ENCODE data around the gene RALGAPA2. TPM values are rescaled to one million over a fixed set of nuclear protein-coding genes. Genes with fewer than 3 reads are reported as not detected.

Gene RALGAPA2
- total RNA-seq, 2 experiments from 2014 or later, result 21.2 to 21.9 TPM

- H3K9me3 ChIP-seq (ENCODE audit: control insufficient read depth in 1 of 2, insufficient read depth in 1 of 2, low read length in 2 of 2), result no peaks in the 10 kb centered on the region
- Mint-ChIP-seq H3K27ac (no peak overlapping the region), H3K4me3 (no peak overlapping the region), H3K9me3 (no peaks in the 10 kb centered on the region), H3K27me3 (no peaks in the 10 kb centered on the region), H3K4me1 (ENCODE audit: low read depth) (no peaks in the 10 kb centered on the region), H3K36me3 (ENCODE audit: low read depth) (peaks cover 39% of the 10 kb centered on the region)
- CTCF ChIA-PET, result no interaction called here
- ATAC-seq (ENCODE audit: poor library complexity), result no peak
- DNase-seq, result no peak
- intact Hi-C loops (cut with DNase I, micrococcal nuclease), result no loop called here
- no peak overlapping the region for H3K27ac ChIP-seq (ENCODE audit: low read depth in 1 of 2, low read length in 2 of 2)
- H3K4me1 ChIP-seq (ENCODE audit: insufficient read depth, low read length), result no peaks in the 10 kb centered on the region
- no peaks in the 10 kb centered on the region for H3K27me3 ChIP-seq (ENCODE audit: control insufficient read depth in 1 of 2, insufficient read depth in 2 of 2, low read length in 2 of 2)
- no peak for TF ChIP-seq CTCF (IDR thresholded peaks at IDR 0.05)
- POLR2A ChIA-PET, result no interaction called here
- H3K4me3 ChIP-seq (ENCODE audit: low read length), result no peak overlapping the region
- H3K36me3 ChIP-seq (ENCODE audit: insufficient read depth, low read length), result no peaks in the 10 kb centered on the region
These were observed 284.4 kb downstream of the RALGAPA2 start for GRCh38 chr20:20428067-20428466.

GRCh38 chr20:20427227-20427864, 285.1 kb downstream of the RALGAPA2 start:
- H3K9me3 ChIP-seq (ENCODE audit: control insufficient read depth in 1 of 2, insufficient read depth in 1 of 2, low read length in 2 of 2), result no peaks in the 10 kb centered on the region
- H3K36me3 ChIP-seq (ENCODE audit: insufficient read depth, low read length), result no peaks in the 10 kb centered on the region
- Mint-ChIP-seq H3K27me3 (no peaks in the 10 kb centered on the region), H3K36me3 (ENCODE audit: low read depth) (peaks cover 40% of the 10 kb centered on the region), H3K27ac (no peak overlapping the region), H3K9me3 (no peaks in the 10 kb centered on the region), H3K4me3 (no peak overlapping the region), H3K4me1 (ENCODE audit: low read depth) (no peaks in the 10 kb centered on the region)
- no peak overlapping the region for H3K27ac ChIP-seq (ENCODE audit: low read depth in 1 of 2, low read length in 2 of 2)
- ATAC-seq (ENCODE audit: poor library complexity) (no peak), DNase-seq (no peak)
- H3K27me3 ChIP-seq (ENCODE audit: control insufficient read depth in 1 of 2, insufficient read depth in 2 of 2, low read length in 2 of 2), result no peaks in the 10 kb centered on the region
- intact Hi-C loops (cut with DNase I, micrococcal nuclease), result no loop called here
- no peaks in the 10 kb centered on the region for H3K4me1 ChIP-seq (ENCODE audit: insufficient read depth, low read length)
- CTCF ChIA-PET, result no interaction called here
- no peak for TF ChIP-seq CTCF (IDR thresholded peaks at IDR 0.05)
- POLR2A ChIA-PET, result no interaction called here
- H3K4me3 ChIP-seq (ENCODE audit: low read length), result no peak overlapping the region

- H3K4me3 Mint-ChIP-seq, result no peak overlapping the region
- ATAC-seq (ENCODE audit: poor library complexity) (no peak), DNase-seq (no peak)
- H3K36me3 ChIP-seq (ENCODE audit: insufficient read depth, low read length), result no peaks in the 10 kb centered on the region
- peaks cover 38% of the 10 kb centered on the region for H3K36me3 Mint-ChIP-seq (ENCODE audit: low read depth)
- POLR2A ChIA-PET, result no interaction called here
- no peak for TF ChIP-seq CTCF (IDR thresholded peaks at IDR 0.05)
- H3K4me1 Mint-ChIP-seq (ENCODE audit: low read depth), result no peaks in the 10 kb centered on the region
- intact Hi-C loops (cut with DNase I, micrococcal nuclease), result no loop called here
- H3K9me3 Mint-ChIP-seq, result no peaks in the 10 kb centered on the region
- H3K4me3 ChIP-seq (ENCODE audit: low read length), result no peak overlapping the region
- H3K27ac Mint-ChIP-seq, result no peak overlapping the region
- no peaks in the 10 kb centered on the region for H3K9me3 ChIP-seq (ENCODE audit: control insufficient read depth in 1 of 2, insufficient read depth in 1 of 2, low read length in 2 of 2)
- H3K27ac ChIP-seq (ENCODE audit: low read depth in 1 of 2, low read length in 2 of 2), result no peak overlapping the region
- no peaks in the 10 kb centered on the region for H3K27me3 Mint-ChIP-seq
- H3K27me3 ChIP-seq (ENCODE audit: control insufficient read depth in 1 of 2, insufficient read depth in 2 of 2, low read length in 2 of 2), result no peaks in the 10 kb centered on the region
- CTCF ChIA-PET, result no interaction called here
- no peaks in the 10 kb centered on the region for H3K4me1 ChIP-seq (ENCODE audit: insufficient read depth, low read length)
These were observed 285.9 kb downstream of the RALGAPA2 start for GRCh38 chr20:20426655-20426907.

Measured in CD4-positive, alpha-beta T cell (primary cell).